ENCODE data around the gene ARID1B. TPM values are rescaled to one million over a fixed set of nuclear protein-coding genes. Genes with fewer than 3 reads are reported as not detected.

The ARID1B gene
- total RNA-seq, 2 donors from 2014 or later, result 79.3 to 84.6 TPM

- intact Hi-C loops (cut with DNase I), result no loop called here
- no peak for DNase-seq (ENCODE audit: low spot score)
Measured at GRCh38 chr6:157107915-157108651, 330.9 kb downstream of the ARID1B start.

- no peak for DNase-seq (ENCODE audit: low spot score)
- intact Hi-C loops (cut with DNase I), result no loop called here
Measured at GRCh38 chr6:157108923-157109322, 331.7 kb downstream of the ARID1B start.

- intact Hi-C loops (cut with DNase I), result no loop called here
- no peak for DNase-seq (ENCODE audit: low spot score)
Measured at GRCh38 chr6:157110607-157111006, 333.4 kb downstream of the ARID1B start.

- intact Hi-C loops (cut with DNase I), result no loop called here
- no peak for DNase-seq (ENCODE audit: low spot score)
Measured at GRCh38 chr6:157113389-157113788, 336.2 kb downstream of the ARID1B start.

GRCh38 chr6:157116426-157116825, 339.2 kb downstream of the ARID1B start:
- no peak for DNase-seq (ENCODE audit: low spot score)
- intact Hi-C loops (cut with DNase I), result no loop called here

- no peak for DNase-seq (ENCODE audit: low spot score)
Measured at GRCh38 chr6:157117431-157118095, 340.4 kb downstream of the ARID1B start.

GRCh38 chr6:157119502-157120027, 342.4 kb downstream of the ARID1B start:
- intact Hi-C loops (cut with DNase I), result no loop called here
- DNase-seq (ENCODE audit: low spot score), result no peak

More at GRCh38 chr6:157117431-157118095, 340.4 kb downstream of the ARID1B start:
- intact Hi-C loops (cut with DNase I), result no loop called here

- no peak for DNase-seq (ENCODE audit: low spot score)
- intact Hi-C loops (cut with DNase I), result no loop called here
Measured at GRCh38 chr6:157120534-157121232, 343.5 kb downstream of the ARID1B start.

GRCh38 chr6:157121897-157122296, 344.7 kb downstream of the ARID1B start:
- no peak for DNase-seq (ENCODE audit: low spot score)
- intact Hi-C loops (cut with DNase I), result no loop called here

GRCh38 chr6:157123234-157123633, 346.1 kb downstream of the ARID1B start:
- intact Hi-C loops (cut with DNase I), result no loop called here
- DNase-seq (ENCODE audit: low spot score), result no peak

GRCh38 chr6:157124485-157125254, 347.5 kb downstream of the ARID1B start:
- DNase-seq (ENCODE audit: low spot score), result no peak
- intact Hi-C loops (cut with DNase I), result no loop called here

GRCh38 chr6:157125531-157125930, 348.4 kb downstream of the ARID1B start:
- no peak for DNase-seq (ENCODE audit: low spot score)
- intact Hi-C loops (cut with DNase I), result no loop called here

GRCh38 chr6:157126183-157127098, 349.3 kb downstream of the ARID1B start:
- intact Hi-C loops (cut with DNase I), result no loop called here
- no peak for DNase-seq (ENCODE audit: low spot score)

- no peak for DNase-seq (ENCODE audit: low spot score)
- intact Hi-C loops (cut with DNase I), result no loop called here
Measured at GRCh38 chr6:157128235-157128775, 351.1 kb downstream of the ARID1B start.

GRCh38 chr6:157131250-157131649, 354.1 kb downstream of the ARID1B start:
- intact Hi-C loops (cut with DNase I), result no loop called here
- DNase-seq (ENCODE audit: low spot score), result no peak

- DNase-seq (ENCODE audit: low spot score), result no peak
- intact Hi-C loops (cut with DNase I), result no loop called here
Measured at GRCh38 chr6:157133856-157134255, 356.7 kb downstream of the ARID1B start.

- DNase-seq (ENCODE audit: low spot score), result no peak
- intact Hi-C loops (cut with DNase I), result no loop called here
Measured at GRCh38 chr6:157134402-157135047, 357.3 kb downstream of the ARID1B start.

GRCh38 chr6:157135691-157136090, 358.5 kb downstream of the ARID1B start:
- intact Hi-C loops (cut with DNase I), result no loop called here
- no peak for DNase-seq (ENCODE audit: low spot score)

Data from posterior vena cava (tissue), 2 donors.